Activated T-cell treated with anti-CD3 and anti-CD28 coated beads for 4 hours (primary cell): Measurements from ENCODE around the gene RNF212.

Source experiments
- DNase-seq: peaks from one replicate; pipeline ENCODE4 v3.0.0-alpha.2; 2020

The RNF212 gene

GRCh38 chr4:1031956-1032795 is 81.2 kb downstream of the RNF212 start:
- DNase-seq: no peak

GRCh38 chr4:1031346-1031745 is 82.0 kb downstream of the RNF212 start:
- no peak for DNase-seq

GRCh38 chr4:1030559-1030958 is 82.8 kb downstream of the RNF212 start:
- DNase-seq: no peak

GRCh38 chr4:1030031-1030430 is 83.3 kb downstream of the RNF212 start:
- DNase-seq: no peak

GRCh38 chr4:1029529-1029928 is 83.8 kb downstream of the RNF212 start:
- DNase-seq: no peak

GRCh38 chr4:1028574-1029220 is 84.7 kb downstream of the RNF212 start:
- no peak for DNase-seq

- DNase-seq: no peak
Observed at GRCh38 chr4:1027915-1028238, 85.5 kb downstream of the RNF212 start.

GRCh38 chr4:1027219-1027914 is 86.0 kb downstream of the RNF212 start:
- DNase-seq: no peak

GRCh38 chr4:1026115-1026514 is 87.2 kb downstream of the RNF212 start:
- DNase-seq: no peak

- no peak for DNase-seq
Observed at GRCh38 chr4:1024882-1025545, 88.3 kb downstream of the RNF212 start.

- no peak for DNase-seq
Observed at GRCh38 chr4:1023895-1024740, 89.2 kb downstream of the RNF212 start.

GRCh38 chr4:1023075-1023640 is 90.2 kb downstream of the RNF212 start:
- no peak for DNase-seq

- no peak for DNase-seq
Observed at GRCh38 chr4:1022739-1023066, 90.7 kb downstream of the RNF212 start.

- DNase-seq: no peak
Observed at GRCh38 chr4:1022051-1022738, 91.2 kb downstream of the RNF212 start.
